Measurements from ENCODE around the gene STXBP6. TPM values are rescaled to one million over a fixed set of nuclear protein-coding genes. Genes with fewer than 3 reads are reported as not detected.
A peak's percentile ranks its signal among the peaks of the same experiment; 100 is the strongest.

The STXBP6 gene
- total and polyA plus RNA-seq, 2 of the 13 experiments (the other 11 are each of a cell fraction or from before 2014, with no cell fraction given), result 35.3 to 42.8 TPM

DNA sequence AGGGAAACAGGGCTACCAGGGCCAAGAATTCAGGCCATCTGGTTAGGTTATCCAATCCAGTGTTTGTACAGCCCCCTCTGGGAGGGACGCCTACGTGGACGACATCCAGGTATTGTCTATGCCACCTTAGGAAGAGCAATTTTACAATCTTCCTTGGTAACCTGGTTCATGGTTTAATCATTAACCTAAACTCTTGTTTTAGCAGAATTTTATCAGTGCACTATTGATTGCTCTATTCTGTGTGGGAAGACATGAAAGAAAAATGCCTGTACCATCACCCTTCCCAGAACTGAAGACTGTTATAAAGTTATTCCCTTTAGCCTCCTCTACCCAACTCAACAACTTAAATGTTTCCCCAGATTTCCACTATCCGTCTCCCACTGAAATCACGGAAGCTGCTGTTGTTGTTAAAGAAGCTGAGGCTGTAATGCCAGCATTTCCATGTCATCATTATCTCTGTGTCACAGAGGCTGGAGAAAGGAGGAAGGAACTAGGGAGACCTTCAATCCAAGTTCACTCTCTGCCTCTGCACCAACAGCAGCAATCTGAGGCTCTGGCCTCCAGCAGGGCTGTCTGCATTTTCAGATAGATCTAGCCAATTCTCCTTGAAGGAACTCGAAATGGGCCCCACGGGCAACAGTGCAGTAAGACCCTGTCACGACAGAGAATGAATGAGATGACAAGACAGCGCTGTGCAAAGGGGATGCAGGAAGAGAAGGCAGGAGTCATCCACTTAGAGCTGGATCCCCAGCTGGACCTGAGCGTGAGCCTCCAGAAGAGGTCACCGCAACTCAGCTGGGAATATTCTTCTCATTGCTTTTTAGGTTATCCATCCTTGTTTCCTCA is 232.5 kb downstream of the STXBP6 start (continued):
- TF ChIP-seq, protein P1, sequence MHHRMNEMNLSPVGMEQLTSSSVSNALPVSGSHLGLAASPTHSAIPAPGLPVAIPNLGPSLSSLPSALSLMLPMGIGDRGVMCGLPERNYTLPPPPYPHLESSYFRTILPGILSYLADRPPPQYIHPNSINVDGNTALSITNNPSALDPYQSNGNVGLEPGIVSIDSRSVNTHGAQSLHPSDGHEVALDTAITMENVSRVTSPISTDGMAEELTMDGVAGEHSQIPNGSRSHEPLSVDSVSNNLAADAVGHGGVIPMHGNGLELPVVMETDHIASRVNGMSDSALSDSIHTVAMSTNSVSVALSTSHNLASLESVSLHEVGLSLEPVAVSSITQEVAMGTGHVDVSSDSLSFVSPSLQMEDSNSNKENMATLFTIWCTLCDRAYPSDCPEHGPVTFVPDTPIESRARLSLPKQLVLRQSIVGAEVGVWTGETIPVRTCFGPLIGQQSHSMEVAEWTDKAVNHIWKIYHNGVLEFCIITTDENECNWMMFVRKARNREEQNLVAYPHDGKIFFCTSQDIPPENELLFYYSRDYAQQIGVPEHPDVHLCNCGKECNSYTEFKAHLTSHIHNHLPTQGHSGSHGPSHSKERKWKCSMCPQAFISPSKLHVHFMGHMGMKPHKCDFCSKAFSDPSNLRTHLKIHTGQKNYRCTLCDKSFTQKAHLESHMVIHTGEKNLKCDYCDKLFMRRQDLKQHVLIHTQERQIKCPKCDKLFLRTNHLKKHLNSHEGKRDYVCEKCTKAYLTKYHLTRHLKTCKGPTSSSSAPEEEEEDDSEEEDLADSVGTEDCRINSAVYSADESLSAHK (CRISPR knock-in tag; IDR thresholded peaks at IDR 0.05; ENCODE audit: borderline replicate concordance), result no peak
- TF ChIP-seq RXRB (CRISPR knock-in tag; IDR thresholded peaks at IDR 0.05; ENCODE audit: borderline replicate concordance) (peak; percentile 90), FOXA1 (IDR thresholded peaks at IDR 0.05) (no peak), FOXA1 (CRISPR knock-in tag; IDR thresholded peaks at IDR 0.05) (peak; percentile 84), ZZZ3 (CRISPR knock-in tag; IDR thresholded peaks at IDR 0.05; ENCODE audit: borderline replicate concordance) (peak; percentile 71; the same call in 1 of the 2 replicates), BHLHE40 (IDR thresholded peaks at IDR 0.05; ENCODE audit: low read length) (no peak), CENPT (CRISPR knock-in tag; IDR thresholded peaks at IDR 0.05; ENCODE audit: low read depth) (no peak), GTF2F1 (IDR thresholded peaks at IDR 0.05; ENCODE audit: low read length) (no peak), POLR2AphosphoS2 (IDR thresholded peaks at IDR 0.05; ENCODE audit: low read depth, low read length) (no peak), ZNF567 (CRISPR knock-in tag; IDR thresholded peaks at IDR 0.05; ENCODE audit: borderline replicate concordance) (no peak; the same call in 1 of the 2 replicates), ZBTB42 (CRISPR knock-in tag; IDR thresholded peaks at IDR 0.05) (no peak), ZNF619 (CRISPR knock-in tag; IDR thresholded peaks at IDR 0.05) (no peak)
- TF ChIP-seq, protein P2, sequence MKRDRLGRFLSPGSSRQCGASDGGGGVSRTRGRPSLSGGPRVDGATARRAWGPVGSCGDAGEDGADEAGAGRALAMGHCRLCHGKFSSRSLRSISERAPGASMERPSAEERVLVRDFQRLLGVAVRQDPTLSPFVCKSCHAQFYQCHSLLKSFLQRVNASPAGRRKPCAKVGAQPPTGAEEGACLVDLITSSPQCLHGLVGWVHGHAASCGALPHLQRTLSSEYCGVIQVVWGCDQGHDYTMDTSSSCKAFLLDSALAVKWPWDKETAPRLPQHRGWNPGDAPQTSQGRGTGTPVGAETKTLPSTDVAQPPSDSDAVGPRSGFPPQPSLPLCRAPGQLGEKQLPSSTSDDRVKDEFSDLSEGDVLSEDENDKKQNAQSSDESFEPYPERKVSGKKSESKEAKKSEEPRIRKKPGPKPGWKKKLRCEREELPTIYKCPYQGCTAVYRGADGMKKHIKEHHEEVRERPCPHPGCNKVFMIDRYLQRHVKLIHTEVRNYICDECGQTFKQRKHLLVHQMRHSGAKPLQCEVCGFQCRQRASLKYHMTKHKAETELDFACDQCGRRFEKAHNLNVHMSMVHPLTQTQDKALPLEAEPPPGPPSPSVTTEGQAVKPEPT (CRISPR knock-in tag; IDR thresholded peaks at IDR 0.05; ENCODE audit: low read depth), result 0 out of 2 replicates have a peak, but pooled peaks have one; percentile 80
- TF ChIP-seq, protein P3, sequence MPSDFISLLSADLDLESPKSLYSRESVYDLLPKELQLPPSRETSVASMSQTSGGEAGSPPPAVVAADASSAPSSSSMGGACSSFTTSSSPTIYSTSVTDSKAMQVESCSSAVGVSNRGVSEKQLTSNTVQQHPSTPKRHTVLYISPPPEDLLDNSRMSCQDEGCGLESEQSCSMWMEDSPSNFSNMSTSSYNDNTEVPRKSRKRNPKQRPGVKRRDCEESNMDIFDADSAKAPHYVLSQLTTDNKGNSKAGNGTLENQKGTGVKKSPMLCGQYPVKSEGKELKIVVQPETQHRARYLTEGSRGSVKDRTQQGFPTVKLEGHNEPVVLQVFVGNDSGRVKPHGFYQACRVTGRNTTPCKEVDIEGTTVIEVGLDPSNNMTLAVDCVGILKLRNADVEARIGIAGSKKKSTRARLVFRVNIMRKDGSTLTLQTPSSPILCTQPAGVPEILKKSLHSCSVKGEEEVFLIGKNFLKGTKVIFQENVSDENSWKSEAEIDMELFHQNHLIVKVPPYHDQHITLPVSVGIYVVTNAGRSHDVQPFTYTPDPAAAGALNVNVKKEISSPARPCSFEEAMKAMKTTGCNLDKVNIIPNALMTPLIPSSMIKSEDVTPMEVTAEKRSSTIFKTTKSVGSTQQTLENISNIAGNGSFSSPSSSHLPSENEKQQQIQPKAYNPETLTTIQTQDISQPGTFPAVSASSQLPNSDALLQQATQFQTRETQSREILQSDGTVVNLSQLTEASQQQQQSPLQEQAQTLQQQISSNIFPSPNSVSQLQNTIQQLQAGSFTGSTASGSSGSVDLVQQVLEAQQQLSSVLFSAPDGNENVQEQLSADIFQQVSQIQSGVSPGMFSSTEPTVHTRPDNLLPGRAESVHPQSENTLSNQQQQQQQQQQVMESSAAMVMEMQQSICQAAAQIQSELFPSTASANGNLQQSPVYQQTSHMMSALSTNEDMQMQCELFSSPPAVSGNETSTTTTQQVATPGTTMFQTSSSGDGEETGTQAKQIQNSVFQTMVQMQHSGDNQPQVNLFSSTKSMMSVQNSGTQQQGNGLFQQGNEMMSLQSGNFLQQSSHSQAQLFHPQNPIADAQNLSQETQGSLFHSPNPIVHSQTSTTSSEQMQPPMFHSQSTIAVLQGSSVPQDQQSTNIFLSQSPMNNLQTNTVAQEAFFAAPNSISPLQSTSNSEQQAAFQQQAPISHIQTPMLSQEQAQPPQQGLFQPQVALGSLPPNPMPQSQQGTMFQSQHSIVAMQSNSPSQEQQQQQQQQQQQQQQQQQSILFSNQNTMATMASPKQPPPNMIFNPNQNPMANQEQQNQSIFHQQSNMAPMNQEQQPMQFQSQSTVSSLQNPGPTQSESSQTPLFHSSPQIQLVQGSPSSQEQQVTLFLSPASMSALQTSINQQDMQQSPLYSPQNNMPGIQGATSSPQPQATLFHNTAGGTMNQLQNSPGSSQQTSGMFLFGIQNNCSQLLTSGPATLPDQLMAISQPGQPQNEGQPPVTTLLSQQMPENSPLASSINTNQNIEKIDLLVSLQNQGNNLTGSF (CRISPR knock-in tag; IDR thresholded peaks at IDR 0.05), result 0 out of 2 replicates have a peak, but pooled peaks have one; percentile 1
- TF ChIP-seq, protein P4, sequence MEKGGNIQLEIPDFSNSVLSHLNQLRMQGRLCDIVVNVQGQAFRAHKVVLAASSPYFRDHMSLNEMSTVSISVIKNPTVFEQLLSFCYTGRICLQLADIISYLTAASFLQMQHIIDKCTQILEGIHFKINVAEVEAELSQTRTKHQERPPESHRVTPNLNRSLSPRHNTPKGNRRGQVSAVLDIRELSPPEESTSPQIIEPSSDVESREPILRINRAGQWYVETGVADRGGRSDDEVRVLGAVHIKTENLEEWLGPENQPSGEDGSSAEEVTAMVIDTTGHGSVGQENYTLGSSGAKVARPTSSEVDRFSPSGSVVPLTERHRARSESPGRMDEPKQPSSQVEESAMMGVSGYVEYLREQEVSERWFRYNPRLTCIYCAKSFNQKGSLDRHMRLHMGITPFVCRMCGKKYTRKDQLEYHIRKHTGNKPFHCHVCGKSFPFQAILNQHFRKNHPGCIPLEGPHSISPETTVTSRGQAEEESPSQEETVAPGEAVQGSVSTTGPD (CRISPR knock-in tag; IDR thresholded peaks at IDR 0.05), result no peak; the same call in 1 of the 2 replicates

All from HepG2 (cell line).